ENCODE measurements around the gene ADORA3. TPM values are rescaled to one million over a fixed set of nuclear protein-coding genes. Genes with fewer than 3 reads are reported as not detected.

ADORA3 gene
- total RNA-seq, 2 experiments from 2014 or later, result not detected

- Mint-ChIP-seq H3K36me3 (ENCODE audit: low read depth) (peaks cover 50% of the 10 kb centered on the region), H3K4me1 (ENCODE audit: low read depth) (peaks cover 60% of the 10 kb centered on the region), H3K27ac (peak overlapping the region; percentile 46), H3K4me3 (peak overlapping the region; percentile 6), H3K9me3 (no peaks in the 10 kb centered on the region), H3K27me3 (ENCODE audit: low read depth) (no peaks in the 10 kb centered on the region)
- intact Hi-C loops (cut with micrococcal nuclease), result no loop called here
- CTCF ChIA-PET, result interaction anchor here (1.6 kb wide), 1 partner anchor 16 kb away, joined by 5 read pairs; no protein-coding TSS in a partner anchor
- peak; percentile 48 for DNase-seq
These were observed 48.4 kb downstream of the ADORA3 start for GRCh38 chr1:111454859-111455641.

GRCh38 chr1:111453706-111454105 lies 49.7 kb downstream of the ADORA3 start:
- no peak overlapping the region for H3K4me3 Mint-ChIP-seq
- peaks cover 54% of the 10 kb centered on the region for H3K36me3 Mint-ChIP-seq (ENCODE audit: low read depth)

GRCh38 chr1:111452581-111452980 lies 50.9 kb downstream of the ADORA3 start:
- H3K4me3 Mint-ChIP-seq, result no peak overlapping the region
- H3K4me1 Mint-ChIP-seq (ENCODE audit: low read depth), result peaks cover 70% of the 10 kb centered on the region
- H3K36me3 Mint-ChIP-seq (ENCODE audit: low read depth), result peaks cover 49% of the 10 kb centered on the region
- no peak overlapping the region for H3K27ac Mint-ChIP-seq
- no peak for DNase-seq
- intact Hi-C loops (cut with micrococcal nuclease), result no loop called here
- CTCF ChIA-PET, result interaction anchor here (0.6 to 1.5 kb wide), 7 partner anchors 10 to 299 kb away, joined by 3 to 8 read pairs (median 4); partner anchors contain the start of gene C1orf162
- H3K9me3 Mint-ChIP-seq, result no peaks in the 10 kb centered on the region
- H3K27me3 Mint-ChIP-seq (ENCODE audit: low read depth), result no peaks in the 10 kb centered on the region

More at GRCh38 chr1:111453706-111454105, 49.7 kb downstream of the ADORA3 start:
- Mint-ChIP-seq H3K4me1 (ENCODE audit: low read depth) (peaks cover 62% of the 10 kb centered on the region), H3K27me3 (ENCODE audit: low read depth) (no peaks in the 10 kb centered on the region), H3K27ac (no peak overlapping the region), H3K9me3 (no peaks in the 10 kb centered on the region)
- no peak for DNase-seq
- CTCF ChIA-PET, result interaction anchor here (0.6 to 1.6 kb wide), 6 partner anchors 9 to 338 kb away, joined by 3 to 8 read pairs (median 4); partner anchors contain the start of gene C1orf162
- intact Hi-C loops (cut with micrococcal nuclease), result no loop called here

DNA sequence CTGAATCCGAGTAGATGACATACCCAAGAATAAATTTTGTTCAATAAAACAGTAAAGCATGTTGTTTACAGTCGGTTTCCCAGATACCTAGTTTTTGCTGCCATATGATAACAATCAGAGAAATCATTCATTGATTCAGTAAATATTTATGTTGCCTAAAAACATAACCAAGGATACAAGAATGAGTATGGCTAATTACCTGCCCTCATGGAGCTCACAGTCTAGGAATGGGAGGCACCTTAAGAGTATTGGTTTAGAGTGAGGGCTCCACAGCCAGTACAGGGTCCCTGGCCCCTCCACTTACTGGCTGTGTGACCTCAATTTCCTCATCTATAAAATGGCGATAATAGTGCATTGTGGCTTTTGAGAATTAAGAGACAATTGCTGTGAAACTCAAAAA lies 53.2 kb downstream of the ADORA3 start:
- H3K27ac Mint-ChIP-seq, result peak overlapping the region; percentile 96
- peaks cover 77% of the 10 kb centered on the region for H3K4me1 Mint-ChIP-seq (ENCODE audit: low read depth)
- H3K9me3 Mint-ChIP-seq, result no peaks in the 10 kb centered on the region
- H3K4me3 Mint-ChIP-seq, result peak overlapping the region; percentile 100
- H3K27me3 Mint-ChIP-seq (ENCODE audit: low read depth), result no peaks in the 10 kb centered on the region
- DNase-seq, result no peak
- intact Hi-C loops (cut with micrococcal nuclease), result no loop called here
- CTCF ChIA-PET, result interaction anchor here (1.5 kb wide), 1 partner anchor 50 kb away, joined by 3 read pairs; no protein-coding TSS in a partner anchor
- H3K36me3 Mint-ChIP-seq (ENCODE audit: low read depth), result peaks cover 44% of the 10 kb centered on the region

GRCh38 chr1:111449703-111450017 lies 53.8 kb downstream of the ADORA3 start:
- Mint-ChIP-seq H3K4me1 (ENCODE audit: low read depth) (peaks cover 76% of the 10 kb centered on the region), H3K27me3 (ENCODE audit: low read depth) (no peaks in the 10 kb centered on the region), H3K36me3 (ENCODE audit: low read depth) (peaks cover 41% of the 10 kb centered on the region), H3K4me3 (peak overlapping the region; percentile 100), H3K27ac (peak overlapping the region; percentile 96), H3K9me3 (no peaks in the 10 kb centered on the region)
- intact Hi-C loops (cut with micrococcal nuclease), result loop anchor here (1.0 to 10.0 kb wide), 9 partner anchors 22 to 1169 kb away; partner anchors contain the start of genes CAPZA1, CEPT1, DDX20 and DRAM2
- CTCF ChIA-PET, result interaction anchor here (1.5 to 2.0 kb wide), 2 partner anchors 49 to 305 kb away, joined by 3 to 6 read pairs; no protein-coding TSS in a partner anchor
- no peak for DNase-seq

Other genes with a start within 250 kb of the ADORA3 start
- not detected for gene CHIA, start 212.8 kb downstream of the ADORA3 start, total RNA-seq
- 1 to 10 TPM; 1.7 to 2.0 TPM for gene OVGP1, start 75.9 kb downstream of the ADORA3 start, total RNA-seq
- 10 to 100 TPM; 43.1 to 48.8 TPM for gene WDR77, start 54.4 kb downstream of the ADORA3 start, total RNA-seq
- gene ATP5PB, start 54.2 kb downstream of the ADORA3 start, total RNA-seq, result 100 to 1,000 TPM; 324 to 331 TPM
- 1 to 10 TPM; 6.4 to 8.2 TPM for gene C1orf162, start 29.6 kb downstream of the ADORA3 start, total RNA-seq
- not detected for gene TMIGD3, start within 50 bp of the ADORA3 start, total RNA-seq
- 100 to 1,000 TPM; 152 to 155 TPM for gene RAP1A, start 116.2 kb upstream of the ADORA3 start, total RNA-seq
- 1 to 10 TPM; 1.9 to 3.2 TPM for gene INKA2, start 235.8 kb upstream of the ADORA3 start, total RNA-seq

Data from activated naive CD4-positive, alpha-beta T cell treated with anti-CD3 and anti-CD28 coated beads for 36 hours (primary cell).